ENCODE measurements around the gene MMP2.

MMP2 gene

GRCh38 chr16:55521792-55522191 lies 42.8 kb downstream of the MMP2 start:
- DNase-seq: no peak

- no peak for DNase-seq
Observed at GRCh38 chr16:55526441-55526840, 47.4 kb downstream of the MMP2 start.

GRCh38 chr16:55527885-55528284 lies 48.9 kb downstream of the MMP2 start:
- DNase-seq: no peak

GRCh38 chr16:55529018-55529417 lies 50.0 kb downstream of the MMP2 start:
- no peak for DNase-seq

GRCh38 chr16:55530316-55530856 lies 51.4 kb downstream of the MMP2 start:
- no peak for DNase-seq

- DNase-seq: no peak
Observed at GRCh38 chr16:55532227-55532626, 53.2 kb downstream of the MMP2 start.

GRCh38 chr16:55534756-55535155 lies 55.8 kb downstream of the MMP2 start:
- no peak for DNase-seq

GRCh38 chr16:55539049-55539448 lies 60.1 kb downstream of the MMP2 start:
- no peak for DNase-seq

GRCh38 chr16:55539488-55539887 lies 60.5 kb downstream of the MMP2 start:
- DNase-seq: no peak

- DNase-seq: no peak
Observed at GRCh38 chr16:55540221-55540620, 61.2 kb downstream of the MMP2 start.

GRCh38 chr16:55542459-55543082 lies 63.6 kb downstream of the MMP2 start:
- DNase-seq: no peak

GRCh38 chr16:55543472-55543871 lies 64.5 kb downstream of the MMP2 start:
- no peak for DNase-seq

GRCh38 chr16:55552621-55553020 lies 73.6 kb downstream of the MMP2 start:
- no peak for DNase-seq

- DNase-seq: no peak
Observed at GRCh38 chr16:55555436-55555835, 76.4 kb downstream of the MMP2 start.
